Fibroblast of villous mesenchyme (primary cell): ENCODE data around the gene TPM3. TPM values are rescaled to one million over a fixed set of nuclear protein-coding genes. Genes with fewer than 3 reads are reported as not detected.

Experiments
- DNase-seq: peaks from one replicate; pipeline ENCODE4 v3.0.0-alpha.2; 2010; ENCODE audit warnings: low read depth
- H3K4me3 ChIP-seq: 2 replicates; pipeline ENCODE4 v1.5.1; 2011; ENCODE audit warnings: low read depth, mild to moderate bottlenecking, low read length
- CTCF ChIP-seq: IDR thresholded peaks from 2 replicates; pipeline ENCODE4 v1.5.1; 2012; ENCODE audit warnings: low read depth, mild to moderate bottlenecking, low read length; ENCODE audit not compliant: insufficient read depth
- total RNA-seq: library from RNA; depleted of rRNA; stranded (reverse); fragments of >200 nt; gene quantifications from 2 replicates; pipeline ENCODE4 v1.2.3, GENCODE V29; 2012

The TPM3 gene
- total RNA-seq, 1 donor: 503 TPM

DNA sequence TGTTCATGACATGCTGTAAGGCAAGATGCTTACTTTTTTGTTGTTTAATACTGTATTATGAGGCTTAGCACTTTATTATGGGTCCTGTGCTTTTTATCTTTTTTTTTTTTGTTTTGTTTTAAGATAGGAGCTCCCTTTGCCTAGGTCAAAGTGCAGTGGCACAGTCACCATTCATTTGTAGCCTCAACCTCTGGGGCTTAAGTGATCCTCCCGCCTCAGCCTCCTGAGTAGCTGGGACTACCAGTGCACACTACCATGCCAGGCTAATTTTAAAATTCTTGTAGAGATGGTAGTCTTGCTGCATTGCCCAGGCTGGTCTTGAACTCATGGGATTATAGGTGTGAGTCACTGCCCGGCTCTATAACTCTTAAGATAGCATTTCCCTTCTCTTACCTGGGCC is 33.5 kb upstream of the TPM3 start:
- H3K4me3 ChIP-seq: no peak overlapping the region
- no peak for DNase-seq
- TF ChIP-seq CTCF: no peak

GRCh38 chr1:154223621-154224020 is 31.7 kb upstream of the TPM3 start:
- no peak for DNase-seq
- H3K4me3 ChIP-seq: peak overlapping the region; percentile 19
- no peak for TF ChIP-seq CTCF

- H3K4me3 ChIP-seq: peak overlapping the region; percentile 2
- no peak for TF ChIP-seq CTCF
- DNase-seq: peak; percentile 35
These were observed 31.0 kb upstream of the TPM3 start for GRCh38 chr1:154222918-154223317.

GRCh38 chr1:154222518-154222917 is 30.6 kb upstream of the TPM3 start:
- peak; percentile 8 for DNase-seq
- TF ChIP-seq CTCF: no peak
- peak overlapping the region; percentile 89 for H3K4me3 ChIP-seq

- TF ChIP-seq CTCF: no peak
- peak overlapping the region; percentile 89 for H3K4me3 ChIP-seq
- DNase-seq: peak; percentile 85
These were observed 29.5 kb upstream of the TPM3 start for GRCh38 chr1:154221278-154222001.

GRCh38 chr1:154220970-154221277 is 29.0 kb upstream of the TPM3 start:
- TF ChIP-seq CTCF: no peak
- DNase-seq: no peak

More at GRCh38 chr1:154220970-154221277, 29.0 kb upstream of the TPM3 start:
- peak overlapping the region; percentile 89 for H3K4me3 ChIP-seq
